ENCODE results near the gene SIK3.

The SIK3 gene

GRCh38 chr11:116868066-116868465 lies 230.2 kb downstream of the SIK3 start:
- no peak overlapping the region for H3K4me3 ChIP-seq (replicated peaks; ENCODE audit: low read depth, low read length)
- no peak for TF ChIP-seq CTCF (IDR thresholded peaks at IDR 0.05; ENCODE audit: low read depth, low read length, missing control alignments)

GRCh38 chr11:116867619-116868018 lies 230.6 kb downstream of the SIK3 start:
- TF ChIP-seq CTCF (IDR thresholded peaks at IDR 0.05; ENCODE audit: low read depth, low read length, missing control alignments), result no peak
- no peak for DNase-seq (ENCODE audit: extremely low read depth, low read depth)
- H3K4me3 ChIP-seq (replicated peaks; ENCODE audit: low read depth, low read length), result no peak overlapping the region

More at GRCh38 chr11:116868066-116868465, 230.2 kb downstream of the SIK3 start:
- no peak for DNase-seq (ENCODE audit: extremely low read depth, low read depth)

GRCh38 chr11:116866804-116867455 lies 231.3 kb downstream of the SIK3 start:
- no peak overlapping the region for H3K4me3 ChIP-seq (replicated peaks; ENCODE audit: low read depth, low read length)
- DNase-seq (ENCODE audit: extremely low read depth, low read depth), result no peak
- TF ChIP-seq CTCF (IDR thresholded peaks at IDR 0.05; ENCODE audit: low read depth, low read length, missing control alignments), result no peak

- no peak for DNase-seq (ENCODE audit: extremely low read depth, low read depth)
These were observed 232.5 kb downstream of the SIK3 start for GRCh38 chr11:116865696-116866095.

GRCh38 chr11:116864531-116864930 lies 233.7 kb downstream of the SIK3 start:
- DNase-seq (ENCODE audit: extremely low read depth, low read depth), result no peak
- H3K4me3 ChIP-seq (replicated peaks; ENCODE audit: low read depth, low read length), result no peak overlapping the region
- TF ChIP-seq CTCF (IDR thresholded peaks at IDR 0.05; ENCODE audit: low read depth, low read length, missing control alignments), result no peak

More at GRCh38 chr11:116865696-116866095, 232.5 kb downstream of the SIK3 start:
- no peak for TF ChIP-seq CTCF (IDR thresholded peaks at IDR 0.05; ENCODE audit: low read depth, low read length, missing control alignments)
- H3K4me3 ChIP-seq (replicated peaks; ENCODE audit: low read depth, low read length), result no peak overlapping the region

- no peak overlapping the region for H3K4me3 ChIP-seq (replicated peaks; ENCODE audit: low read depth, low read length)
- no peak for DNase-seq (ENCODE audit: extremely low read depth, low read depth)
- no peak for TF ChIP-seq CTCF (IDR thresholded peaks at IDR 0.05; ENCODE audit: low read depth, low read length, missing control alignments)
These were observed 235.3 kb downstream of the SIK3 start for GRCh38 chr11:116862951-116863350.

GRCh38 chr11:116862185-116862584 lies 236.0 kb downstream of the SIK3 start:
- no peak for TF ChIP-seq CTCF (IDR thresholded peaks at IDR 0.05; ENCODE audit: low read depth, low read length, missing control alignments)
- no peak overlapping the region for H3K4me3 ChIP-seq (replicated peaks; ENCODE audit: low read depth, low read length)
- DNase-seq (ENCODE audit: extremely low read depth, low read depth), result no peak

All from HFF-Myc (cell line).